ENCODE results near the gene MAML2.

The MAML2 gene

DNA sequence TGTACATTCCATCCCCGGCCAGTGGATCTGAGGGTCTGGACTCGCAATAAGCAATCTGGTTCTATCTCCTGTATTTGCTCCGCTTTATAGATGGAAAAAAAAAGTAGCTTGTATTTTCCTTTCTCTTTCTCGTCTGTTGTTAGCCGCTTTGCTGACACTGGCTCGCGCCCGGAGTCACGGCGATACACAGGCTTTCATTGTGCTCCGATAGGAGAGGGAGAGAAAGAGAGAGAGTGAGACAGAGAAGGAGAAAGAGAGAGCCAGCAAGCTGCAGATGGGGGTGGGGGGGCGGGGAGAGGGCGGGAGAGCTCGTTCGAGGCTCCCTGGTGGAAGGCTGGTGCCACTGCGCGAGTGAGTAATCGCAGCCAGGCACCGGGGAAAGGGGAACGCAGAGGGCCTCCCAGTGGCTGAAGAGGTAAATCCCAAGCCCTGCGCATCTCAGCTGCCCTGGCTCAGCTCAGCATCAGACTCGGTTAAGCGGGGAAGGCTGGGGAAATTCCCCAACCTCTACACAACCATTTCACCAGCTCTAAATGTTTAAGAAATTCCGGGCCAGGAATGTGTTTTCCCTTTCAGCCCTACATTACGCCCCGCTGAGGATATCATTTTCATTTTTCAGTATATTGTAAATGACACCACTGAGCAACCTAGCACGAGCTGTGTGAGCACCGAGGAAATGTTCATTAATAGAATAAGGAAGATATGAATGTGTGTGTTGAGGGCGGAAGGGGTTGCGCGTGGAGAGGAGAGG is at the start of gene MAML2:
Gene MAML2 (minus strand): TSS at position 235 of the 751 bp plus-strand sequence. CDS start 1,300 bp downstream, outside the sequence.
- TF ChIP-seq, protein P1, sequence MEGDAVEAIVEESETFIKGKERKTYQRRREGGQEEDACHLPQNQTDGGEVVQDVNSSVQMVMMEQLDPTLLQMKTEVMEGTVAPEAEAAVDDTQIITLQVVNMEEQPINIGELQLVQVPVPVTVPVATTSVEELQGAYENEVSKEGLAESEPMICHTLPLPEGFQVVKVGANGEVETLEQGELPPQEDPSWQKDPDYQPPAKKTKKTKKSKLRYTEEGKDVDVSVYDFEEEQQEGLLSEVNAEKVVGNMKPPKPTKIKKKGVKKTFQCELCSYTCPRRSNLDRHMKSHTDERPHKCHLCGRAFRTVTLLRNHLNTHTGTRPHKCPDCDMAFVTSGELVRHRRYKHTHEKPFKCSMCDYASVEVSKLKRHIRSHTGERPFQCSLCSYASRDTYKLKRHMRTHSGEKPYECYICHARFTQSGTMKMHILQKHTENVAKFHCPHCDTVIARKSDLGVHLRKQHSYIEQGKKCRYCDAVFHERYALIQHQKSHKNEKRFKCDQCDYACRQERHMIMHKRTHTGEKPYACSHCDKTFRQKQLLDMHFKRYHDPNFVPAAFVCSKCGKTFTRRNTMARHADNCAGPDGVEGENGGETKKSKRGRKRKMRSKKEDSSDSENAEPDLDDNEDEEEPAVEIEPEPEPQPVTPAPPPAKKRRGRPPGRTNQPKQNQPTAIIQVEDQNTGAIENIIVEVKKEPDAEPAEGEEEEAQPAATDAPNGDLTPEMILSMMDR (IDR thresholded peaks at IDR 0.05; ENCODE audit: insufficient read depth, missing control alignments): peak; percentile 90
- no peak for FAIRE-seq
- DNase-seq (ENCODE audit: insufficient read length, low spot score): peak; percentile 82

DNA sequence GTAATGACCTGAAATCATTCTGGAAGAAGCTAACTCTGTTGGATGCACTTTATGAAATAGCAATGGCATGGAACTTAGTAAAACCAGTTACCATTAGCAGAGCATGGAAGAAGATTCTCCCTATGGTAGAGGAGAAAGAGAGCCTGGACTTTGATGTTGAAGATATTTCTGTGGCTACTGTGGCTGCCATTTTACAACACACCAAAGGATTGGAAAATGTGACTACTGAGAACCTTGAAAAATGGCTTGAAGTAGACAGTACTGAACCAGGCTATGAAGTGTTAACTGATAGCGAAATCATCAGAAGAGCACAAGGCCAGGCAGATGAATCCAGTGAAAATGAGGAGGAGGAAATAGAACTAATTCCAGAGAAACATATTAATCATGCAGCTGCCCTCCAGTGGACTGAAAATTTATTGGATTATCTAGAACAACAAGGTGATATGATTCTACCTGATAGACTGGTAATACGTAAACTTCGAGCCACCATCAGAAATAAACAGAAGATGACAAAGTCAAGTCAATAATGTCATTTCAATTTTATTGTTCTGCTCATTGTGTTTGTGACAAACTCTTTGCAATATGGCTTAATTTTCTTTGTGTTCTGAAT is 48.8 kb upstream of the MAML2 start:
- no peak for DNase-seq (ENCODE audit: insufficient read length, low spot score)
- TF ChIP-seq, protein P1 (IDR thresholded peaks at IDR 0.05; ENCODE audit: insufficient read depth, missing control alignments): peak; percentile 6
- FAIRE-seq: peak; percentile 38

DNA sequence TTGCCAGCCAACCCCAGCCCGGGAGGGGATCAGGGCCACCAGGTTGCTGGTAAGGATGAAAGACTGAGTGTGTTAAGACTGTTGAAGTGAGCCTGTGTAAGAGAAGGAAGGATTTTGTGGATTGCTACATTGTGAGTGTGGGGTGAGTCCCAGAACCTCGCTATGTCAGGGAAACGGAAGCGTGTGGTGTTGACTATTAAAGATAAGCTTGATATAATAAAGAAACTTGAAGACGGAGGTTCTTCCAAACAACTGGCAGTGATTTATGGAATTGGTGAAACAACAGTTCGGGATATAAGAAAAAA is 47.4 kb upstream of the MAML2 start:
- FAIRE-seq (no peak), DNase-seq (ENCODE audit: insufficient read length, low spot score) (no peak)
- TF ChIP-seq, protein P1 (IDR thresholded peaks at IDR 0.05; ENCODE audit: insufficient read depth, missing control alignments): no peak

DNA sequence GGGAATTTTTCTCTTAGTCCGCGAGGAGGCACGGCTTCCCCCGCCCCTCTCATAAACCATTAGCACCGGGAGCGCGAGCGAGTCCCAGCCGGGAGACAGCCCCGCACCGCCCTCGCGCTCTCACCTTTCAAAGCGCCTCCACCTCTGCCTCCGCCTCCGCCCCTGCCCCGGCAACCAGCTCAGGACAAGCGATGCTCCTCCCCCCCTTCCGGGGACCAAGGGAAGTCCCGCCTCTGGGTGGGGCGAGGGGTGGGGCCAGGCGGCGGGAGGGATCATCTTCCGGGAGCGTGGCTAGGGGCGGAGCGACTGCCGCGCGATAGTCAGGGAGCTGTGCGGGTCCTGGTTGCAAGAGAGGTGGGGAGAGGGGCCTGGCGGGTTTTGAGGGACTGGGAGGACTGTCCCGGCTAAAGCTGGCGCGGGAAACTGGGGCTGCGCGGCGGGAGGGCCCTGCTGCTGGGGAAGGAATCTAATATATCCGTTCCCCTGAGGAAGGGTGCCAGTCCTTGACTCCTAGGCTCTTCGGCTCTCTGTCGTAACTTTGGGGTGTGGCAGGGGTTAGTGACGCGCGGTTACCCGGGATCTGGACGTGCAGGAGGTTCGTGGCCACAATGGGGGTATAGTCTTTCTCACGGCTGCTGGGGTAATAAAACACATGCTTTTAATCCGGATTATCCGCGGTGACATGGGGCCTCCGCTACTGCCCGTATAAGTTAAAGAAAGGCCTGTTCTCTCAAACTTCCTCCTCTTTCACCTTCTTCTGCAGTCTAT is 46.9 kb upstream of the MAML2 start, which contains the start of the genes CCDC82 and JRKL:
Gene CCDC82 (minus strand): TSS at position 193 of the 768 bp plus-strand sequence. CDS start 5,165 bp downstream, outside the sequence.
Gene JRKL (plus strand): TSS at position 294 of the 768 bp plus-strand sequence. CDS start 637 bp downstream, outside the sequence.
- peak; percentile 66 for DNase-seq (ENCODE audit: insufficient read length, low spot score)
- FAIRE-seq: no peak
- TF ChIP-seq, protein P1 (IDR thresholded peaks at IDR 0.05; ENCODE audit: insufficient read depth, missing control alignments): no peak

DNA sequence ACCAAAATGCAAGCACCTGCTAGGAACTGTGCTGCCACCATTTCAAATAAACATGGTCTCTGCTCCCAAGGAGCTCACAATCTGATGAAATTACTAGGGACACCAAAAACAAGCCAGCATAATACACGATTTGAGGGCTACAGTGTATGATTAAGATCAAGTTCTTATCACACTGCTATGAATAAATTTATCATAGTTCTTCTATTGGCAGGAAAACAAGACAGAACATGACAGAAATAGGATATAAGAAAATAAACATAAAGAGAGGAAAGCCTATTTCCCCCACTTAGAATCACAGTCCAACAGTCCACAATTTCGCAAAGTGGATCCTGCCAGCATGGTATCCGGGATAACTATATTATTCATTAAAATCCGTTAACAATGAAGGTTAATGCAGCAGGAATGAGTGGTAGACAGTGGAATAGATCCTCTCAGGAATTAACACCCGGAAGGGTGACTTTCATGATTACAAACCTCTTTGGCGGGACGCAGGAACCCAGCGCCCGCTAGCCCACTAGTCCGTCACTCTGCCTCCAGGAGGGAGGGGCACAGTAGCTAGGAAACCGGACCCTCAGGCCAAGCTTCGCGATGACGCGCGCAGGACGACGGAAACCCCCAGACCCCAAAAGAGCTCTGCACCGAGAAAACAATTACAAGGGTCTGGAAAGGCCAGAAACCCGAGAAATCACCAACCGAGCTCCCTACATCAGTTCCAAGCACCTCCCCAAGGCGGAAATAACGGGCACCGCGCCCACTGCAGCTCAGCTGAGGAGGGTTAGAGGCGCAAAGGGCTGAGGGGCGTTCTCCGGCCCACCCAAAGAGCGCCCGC is 46.1 kb upstream of the MAML2 start:
- FAIRE-seq (no peak), DNase-seq (ENCODE audit: insufficient read length, low spot score) (no peak)
- TF ChIP-seq, protein P1 (IDR thresholded peaks at IDR 0.05; ENCODE audit: insufficient read depth, missing control alignments): no peak

DNA sequence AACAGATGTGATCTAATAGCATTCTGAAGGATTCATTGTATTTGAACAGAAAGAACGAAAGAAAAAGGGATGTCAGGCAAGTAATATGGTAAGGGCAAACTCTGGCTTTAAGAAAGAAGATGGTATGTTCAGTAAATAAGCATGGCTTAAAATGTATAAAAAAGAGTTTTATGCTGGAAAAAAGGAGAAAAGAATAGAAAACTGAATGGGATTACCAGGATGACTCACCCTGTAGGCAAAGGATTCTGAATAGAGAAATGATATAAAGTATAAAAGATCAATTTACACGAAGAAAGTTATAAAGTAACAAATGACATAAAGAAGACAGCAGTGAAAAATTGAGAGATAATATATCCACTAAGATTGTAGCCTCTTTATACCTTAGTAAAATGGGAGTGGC is 42.2 kb upstream of the MAML2 start:
- no peak for DNase-seq (ENCODE audit: insufficient read length, low spot score)
- FAIRE-seq: peak; percentile 6
- TF ChIP-seq, protein P1 (IDR thresholded peaks at IDR 0.05; ENCODE audit: insufficient read depth, missing control alignments): no peak
